Stimulated activated CD4-positive, alpha-beta T cell treated with anti-CD3 and anti-CD28 coated beads, Interleukin-4, amount 100 ng/mL, for 48 hours (primary cell): ENCODE measurements around the gene IRAK1BP1.
"Not testable (repeated sequence)": the region's sequence is repeated elsewhere in the genome, so short reads cannot be mapped to it uniquely, and the experiment has no call there.

ENCODE experiments used
- DNase-seq, 2 donors: peaks; one replicate each; pipeline ENCODE4 v3.0.0-alpha.2; 2020; ENCODE audit warnings: low read depth in 2 of 2

The IRAK1BP1 gene, protein sequence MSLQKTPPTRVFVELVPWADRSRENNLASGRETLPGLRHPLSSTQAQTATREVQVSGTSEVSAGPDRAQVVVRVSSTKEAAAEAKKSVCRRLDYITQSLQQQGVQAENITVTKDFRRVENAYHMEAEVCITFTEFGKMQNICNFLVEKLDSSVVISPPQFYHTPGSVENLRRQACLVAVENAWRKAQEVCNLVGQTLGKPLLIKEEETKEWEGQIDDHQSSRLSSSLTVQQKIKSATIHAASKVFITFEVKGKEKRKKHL

DNA sequence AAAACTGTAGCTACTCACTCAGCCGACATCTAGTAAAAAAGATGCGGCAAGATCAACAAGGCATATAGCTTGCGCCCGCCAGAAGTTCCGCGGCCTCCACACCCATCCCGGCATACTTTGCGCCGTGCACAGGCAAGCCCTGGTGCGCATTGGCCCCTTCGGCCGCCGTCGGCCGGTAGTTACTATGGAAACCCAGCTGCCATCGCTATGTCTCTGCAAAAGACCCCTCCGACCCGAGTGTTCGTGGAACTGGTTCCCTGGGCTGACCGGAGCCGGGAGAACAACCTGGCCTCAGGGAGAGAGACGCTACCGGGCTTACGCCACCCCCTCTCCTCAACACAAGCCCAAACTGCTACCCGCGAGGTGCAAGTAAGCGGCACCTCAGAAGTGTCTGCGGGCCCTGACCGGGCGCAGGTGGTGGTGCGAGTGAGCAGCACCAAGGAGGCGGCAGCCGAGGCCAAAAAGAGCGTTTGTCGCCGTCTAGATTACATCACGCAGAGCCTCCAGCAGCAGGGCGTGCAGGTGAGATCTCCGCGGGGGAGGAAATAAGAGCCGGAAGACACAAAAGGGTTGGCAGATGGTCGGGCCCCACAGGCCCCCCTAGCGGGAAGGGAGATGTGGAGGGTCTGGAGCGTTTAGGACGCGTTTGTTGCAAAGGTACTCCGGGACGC, at the start of gene IRAK1BP1:
Gene IRAK1BP1 (plus strand): TSS at position 182 of the 671 bp plus-strand sequence. CDS start 26 bp downstream, at position 208.
- peak; percentile 71 to 77 for DNase-seq

DNA sequence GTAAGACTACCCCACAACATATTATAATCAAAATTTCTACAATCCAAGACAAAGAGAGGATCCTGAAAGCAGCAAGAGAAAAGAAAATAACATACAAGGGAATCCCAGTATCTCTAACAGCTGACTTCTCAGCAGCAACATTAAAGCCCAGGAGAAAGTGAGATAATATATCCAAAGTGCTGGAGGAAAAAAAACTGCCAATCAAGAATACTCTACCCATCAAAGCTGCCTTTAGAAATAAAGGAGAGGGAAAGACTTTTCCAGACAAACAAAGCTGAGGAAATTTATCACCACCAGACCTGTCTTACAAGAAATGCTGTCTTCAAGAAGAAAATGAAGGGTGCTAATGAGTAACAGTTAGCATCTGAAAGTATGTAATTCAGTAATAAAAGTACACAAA, 43.3 kb upstream of the IRAK1BP1 start:
- no peak for DNase-seq

GRCh38 chr6:78829407-78829806, 37.9 kb upstream of the IRAK1BP1 start:
- no peak for DNase-seq

- no peak for DNase-seq
Observed at GRCh38 chr6:78830805-78831204, 36.5 kb upstream of the IRAK1BP1 start.

- DNase-seq, result no peak
Observed at GRCh38 chr6:78831492-78831891, 35.9 kb upstream of the IRAK1BP1 start.

- no peak for DNase-seq
Observed at GRCh38 chr6:78832091-78832808, 35.1 kb upstream of the IRAK1BP1 start.

DNA sequence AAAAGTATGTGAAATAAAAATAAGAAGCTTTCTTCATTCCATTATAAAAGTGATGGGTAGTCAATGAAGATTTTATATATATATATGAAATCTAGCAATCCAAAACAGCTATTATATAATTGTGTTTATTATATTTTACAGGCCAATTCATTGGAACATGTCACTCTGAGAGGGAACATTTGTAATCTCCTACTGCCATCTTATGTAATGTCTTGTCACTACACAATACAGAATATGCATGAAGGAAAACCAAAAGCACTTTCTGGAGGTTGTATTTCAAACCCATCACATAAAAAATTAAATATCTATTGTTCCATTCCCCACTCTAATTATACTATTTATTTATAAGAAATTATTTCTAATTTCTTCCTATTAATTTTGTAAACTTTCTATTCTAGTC, 31.5 kb upstream of the IRAK1BP1 start:
- DNase-seq, result no peak

- DNase-seq, result no peak
Observed at GRCh38 chr6:78836598-78836997, 30.8 kb upstream of the IRAK1BP1 start.

- DNase-seq, result no peak
Observed at GRCh38 chr6:78841111-78841510, 26.2 kb upstream of the IRAK1BP1 start.

GRCh38 chr6:78842953-78843352, 24.4 kb upstream of the IRAK1BP1 start:
- no peak for DNase-seq

GRCh38 chr6:78844899-78845298, 22.5 kb upstream of the IRAK1BP1 start:
- DNase-seq, result no peak

DNA sequence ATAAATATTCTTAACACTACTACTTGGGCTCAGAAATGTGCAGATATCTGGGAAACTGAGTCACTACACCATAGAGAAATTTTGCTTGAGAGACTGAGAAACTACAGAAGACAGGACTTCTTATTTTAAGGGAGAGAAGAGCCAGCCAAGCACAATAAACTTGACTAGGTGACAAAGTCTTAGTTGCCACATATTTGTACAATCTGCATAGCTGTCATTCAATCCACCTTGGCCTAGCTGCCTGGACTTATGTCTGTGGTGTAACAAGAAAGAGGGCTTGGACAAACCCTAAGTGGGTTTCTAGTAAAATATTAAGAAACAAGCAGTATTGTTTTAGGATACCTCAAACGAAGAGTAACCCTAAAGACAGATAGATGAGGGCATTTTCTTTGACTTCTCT, 21.8 kb upstream of the IRAK1BP1 start:
- no peak for DNase-seq

DNA sequence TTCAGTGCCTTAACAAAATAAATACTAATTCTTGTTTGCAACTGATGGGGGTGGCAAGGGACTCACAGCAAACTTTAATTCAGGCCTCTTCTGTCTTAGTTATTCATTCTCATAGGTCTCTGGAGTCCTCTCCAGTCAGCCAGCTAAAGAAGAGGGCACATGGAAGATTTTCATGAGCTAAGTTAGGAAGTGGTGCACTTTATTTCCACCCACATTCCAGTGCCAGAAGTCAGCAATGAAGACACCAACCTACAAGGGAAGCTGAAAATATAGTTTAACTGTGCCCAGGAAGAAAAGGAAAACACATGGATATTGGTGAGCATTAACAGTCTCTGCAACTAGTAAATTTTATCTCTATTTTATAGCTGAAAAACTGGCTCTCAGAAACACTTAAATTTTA, 16.7 kb upstream of the IRAK1BP1 start:
- DNase-seq, result no peak

GRCh38 chr6:78851156-78851555, 16.2 kb upstream of the IRAK1BP1 start:
- no peak for DNase-seq

DNA sequence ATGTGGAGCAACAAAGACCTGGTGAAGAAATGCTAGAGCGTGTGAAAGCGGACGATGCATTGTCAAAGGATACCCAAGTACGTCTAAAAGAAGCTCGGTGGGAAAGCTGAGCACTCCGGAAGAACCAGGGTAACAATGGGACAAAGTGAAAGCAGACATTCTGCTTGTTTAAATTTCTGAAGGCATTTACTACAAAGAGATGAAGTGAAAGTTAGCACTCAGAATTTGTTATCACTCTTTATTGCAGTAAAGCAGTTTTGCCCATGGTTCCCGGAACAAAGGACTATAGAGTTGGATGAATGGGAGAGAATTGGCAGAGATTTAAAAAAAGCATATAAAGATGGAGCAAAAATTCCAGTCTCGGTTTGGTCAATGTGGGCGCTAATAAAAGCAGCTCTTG, 12.8 kb upstream of the IRAK1BP1 start:
- DNase-seq, result no peak

- DNase-seq, result not testable (repeated sequence)
Observed at GRCh38 chr6:78858339-78858938, 8.9 kb upstream of the IRAK1BP1 start.

DNA sequence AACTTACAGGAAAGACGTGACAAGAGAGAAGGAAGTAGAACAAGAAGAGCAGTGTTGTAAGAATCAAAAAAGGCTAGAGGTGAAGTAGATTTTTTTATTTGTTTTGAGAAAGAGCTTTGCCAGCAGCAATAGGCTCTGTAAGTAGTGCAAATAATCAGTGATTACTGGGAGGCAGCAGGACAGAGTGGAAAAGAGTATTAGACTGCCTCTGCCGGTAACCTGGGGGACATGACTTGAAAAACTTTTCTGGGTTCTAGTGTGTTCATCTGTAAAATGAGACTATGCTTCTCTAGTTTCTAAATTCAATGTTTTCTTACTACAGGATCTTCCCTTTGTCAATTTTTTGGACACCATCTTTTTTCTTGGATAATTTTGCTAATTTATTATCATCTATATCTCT, 5.8 kb upstream of the IRAK1BP1 start:
- DNase-seq, result no peak

GRCh38 chr6:78863576-78863975, 3.8 kb upstream of the IRAK1BP1 start:
- no peak for DNase-seq

- no peak for DNase-seq
Observed at GRCh38 chr6:78864957-78865356, 2.4 kb upstream of the IRAK1BP1 start.

DNA sequence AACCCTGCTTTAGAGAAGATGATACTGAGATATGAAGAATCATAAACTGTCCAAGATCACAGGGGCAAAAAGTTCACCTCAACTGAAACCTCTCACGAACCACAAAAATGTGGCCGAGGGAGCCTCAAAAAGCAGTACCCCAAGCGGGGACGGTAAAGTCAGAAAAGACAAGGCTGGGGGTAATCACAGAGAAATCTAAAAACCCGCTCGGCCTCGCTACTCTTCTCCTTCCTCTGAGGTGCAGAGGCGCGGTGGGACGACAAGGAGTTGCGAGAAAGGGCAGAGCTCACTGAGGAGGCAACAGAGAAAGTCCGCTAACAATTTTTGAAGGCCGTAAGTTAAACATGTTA, 356 bp upstream of the IRAK1BP1 start:
- no peak for DNase-seq

GRCh38 chr6:78868116-78868515, 765 bp downstream of the IRAK1BP1 start:
- DNase-seq, result no peak

DNA sequence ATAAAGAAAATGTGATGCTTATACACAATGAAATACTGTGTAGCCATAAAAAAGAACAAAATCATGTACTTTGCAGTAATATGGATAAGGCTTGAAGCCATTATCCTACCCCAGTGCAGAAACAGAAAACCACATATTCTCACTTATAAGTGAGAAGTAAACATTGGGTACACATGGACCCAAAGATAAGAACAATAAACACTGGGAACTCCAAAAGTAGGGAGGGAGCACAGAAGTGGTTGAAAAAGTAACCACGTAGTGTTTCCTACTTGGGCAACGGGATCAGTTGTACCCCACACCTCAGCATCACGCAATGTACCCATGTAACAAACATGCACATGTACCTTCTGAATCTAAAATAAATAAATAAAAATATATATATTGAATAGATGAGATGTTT, 8.2 kb downstream of the IRAK1BP1 start:
- DNase-seq, result no peak

- no peak for DNase-seq
Observed at GRCh38 chr6:78883651-78884050, 16.3 kb downstream of the IRAK1BP1 start.
